BLaER1 treated with 17β-estradiol and CSF1 and Interleukin-3, amounts not matched to agents 10 nM and 100 nM (cell line): ENCODE results near the gene HCAR1.

Experiments
- H3K27ac ChIP-seq, 11 experiments: shearing (Covaris generic); formaldehyde crosslinking; 2 replicates each; pipeline ENCODE4 v1.8.1; 2022
- H3K27me3 ChIP-seq, 11 experiments: shearing (Covaris generic); formaldehyde crosslinking; 2 replicates each; pipeline ENCODE4 v1.8.1; 2022
- H3K36me3 ChIP-seq, 11 experiments: shearing (Covaris generic); formaldehyde crosslinking; 2 replicates each; pipeline ENCODE4 v1.8.1; 2022
- H3K4me1 ChIP-seq, 10 experiments: shearing (Covaris generic); formaldehyde crosslinking; 2 replicates each; pipeline ENCODE4 v1.8.1; 2022
- H3K4me2 ChIP-seq, 11 experiments: shearing (Covaris generic); formaldehyde crosslinking; 2 replicates each; pipeline ENCODE4 v1.8.1; 2022
- H3K4me3 ChIP-seq, 10 experiments: shearing (Covaris generic); formaldehyde crosslinking; 2 replicates each; pipeline ENCODE4 v1.8.1; 2022
- H3K9ac ChIP-seq, 11 experiments: shearing (Covaris generic); formaldehyde crosslinking; 2 replicates each; pipeline ENCODE4 v1.8.1; 2022
- H3K9me3 ChIP-seq, 11 experiments: shearing (Covaris generic); formaldehyde crosslinking; replicated peaks in 1 of 11; 2 replicates each; pipeline ENCODE4 v1.8.1; 2022
- H4K20me1 ChIP-seq, 11 experiments: shearing (Covaris generic); formaldehyde crosslinking; 2 replicates each; pipeline ENCODE4 v1.8.1; 2022
- Cebpa-rat ChIP-seq, 11 experiments: shearing (Covaris generic); IDR thresholded peaks; 2 replicates each; pipeline ENCODE4 v1.8.1; 2022

Gene HCAR1

GRCh38 chr12:122747224-122748135, 16.8 kb upstream of the HCAR1 start:
- Histone ChIP-seq H3K4me2 (peak overlapping the region in 3 of 11 experiments; percentile 18 to 67 (median 36); a peak in 6 of 22 replicates), H3K27me3 (no peaks in the 10 kb centered on the region), H4K20me1 (no peaks in the 10 kb centered on the region), H3K36me3 (no peaks in the 10 kb centered on the region), H3K9ac (no peak overlapping the region), H3K27ac (peak overlapping the region in 3 of 11 experiments; percentile 4 to 23 (median 22); a peak in 2 of 22 replicates), H3K4me1 (peaks cover 6 to 65% (median 12%) of the 10 kb centered on the region in 10 experiments; a peak in 16 of 20 replicates), H3K4me3 (no peak overlapping the region), H3K9me3 (no peaks in the 10 kb centered on the region)
- TF ChIP-seq Cebpa-rat (IDR thresholded peaks at IDR 0.05), result no peak

- TF ChIP-seq Cebpa-rat (IDR thresholded peaks at IDR 0.05), result no peak
- Histone ChIP-seq H3K9me3 (no peaks in the 10 kb centered on the region), H3K36me3 (no peaks in the 10 kb centered on the region), H3K9ac (no peak overlapping the region), H3K27me3 (no peaks in the 10 kb centered on the region), H3K4me2 (peak overlapping the region in 2 of 11 experiments; percentile 59 to 72; a peak in 4 of 22 replicates), H3K27ac (no peak overlapping the region), H3K4me1 (peaks cover 0 to 52% (median 7%) of the 10 kb centered on the region in 10 experiments; a peak in 11 of 20 replicates), H3K4me3 (no peak overlapping the region), H4K20me1 (no peaks in the 10 kb centered on the region)
Observed at GRCh38 chr12:122743895-122744525, 13.4 kb upstream of the HCAR1 start.

- Histone ChIP-seq H3K4me2 (no peak overlapping the region), H3K27ac (no peak overlapping the region), H3K9ac (no peak overlapping the region), H3K9me3 (peaks cover 0 to 8% (median 0%) of the 10 kb centered on the region in 11 experiments; a peak in 5 of 22 replicates), H3K4me1 (peaks cover 7 to 38% (median 17%) of the 10 kb centered on the region in 10 experiments), H3K4me3 (no peak overlapping the region), H4K20me1 (no peaks in the 10 kb centered on the region), H3K27me3 (no peaks in the 10 kb centered on the region), H3K36me3 (no peaks in the 10 kb centered on the region)
- peak in 4 of 11 experiments; percentile 33 to 84 (median 60); a peak in 8 of 22 replicates for TF ChIP-seq Cebpa-rat (IDR thresholded peaks at IDR 0.05)
Observed at GRCh38 chr12:122740351-122740750, 9.7 kb upstream of the HCAR1 start.

- Histone ChIP-seq H3K4me3 (no peak overlapping the region), H3K9me3 (peaks cover 0 to 8% (median 0%) of the 10 kb centered on the region in 11 experiments; a peak in 5 of 22 replicates), H3K4me1 (peaks cover 14 to 33% (median 25%) of the 10 kb centered on the region in 10 experiments), H3K4me2 (peak overlapping the region in 9 of 11 experiments; percentile 5 to 53 (median 32); a peak in 12 of 22 replicates), H3K27ac (no peak overlapping the region), H3K36me3 (no peaks in the 10 kb centered on the region), H4K20me1 (no peaks in the 10 kb centered on the region), H3K27me3 (no peaks in the 10 kb centered on the region), H3K9ac (no peak overlapping the region)
- TF ChIP-seq Cebpa-rat (IDR thresholded peaks at IDR 0.05), result no peak
Observed at GRCh38 chr12:122738571-122738970, 7.9 kb upstream of the HCAR1 start.

- no peak for TF ChIP-seq Cebpa-rat (IDR thresholded peaks at IDR 0.05)
Observed at GRCh38 chr12:122732611-122733010, 2.0 kb upstream of the HCAR1 start.

GRCh38 chr12:122732170-122732569, 1.5 kb upstream of the HCAR1 start:
- peak overlapping the region; percentile 26 to 88 (median 59); a peak in 20 of 22 replicates for H3K4me2 ChIP-seq
- peak overlapping the region in 4 of 11 experiments; percentile 38 to 71 (median 49); a peak in 9 of 22 replicates for H3K27ac ChIP-seq
- H3K4me3 ChIP-seq, result no peak overlapping the region
- H3K4me1 ChIP-seq, result peaks cover 11 to 72% (median 39%) of the 10 kb centered on the region in 10 experiments
- no peaks in the 10 kb centered on the region for H3K36me3 ChIP-seq
- peaks cover 0 to 8% (median 0%) of the 10 kb centered on the region in 11 experiments; a peak in 5 of 22 replicates for H3K9me3 ChIP-seq
- no peaks in the 10 kb centered on the region for H3K27me3 ChIP-seq
- no peaks in the 10 kb centered on the region for H4K20me1 ChIP-seq
- peak overlapping the region in 3 of 11 experiments; percentile 21 to 51 (median 26); a peak in 3 of 22 replicates for H3K9ac ChIP-seq
- TF ChIP-seq Cebpa-rat (IDR thresholded peaks at IDR 0.05), result no peak

More at GRCh38 chr12:122732611-122733010, 2.0 kb upstream of the HCAR1 start:
- Histone ChIP-seq H4K20me1 (no peaks in the 10 kb centered on the region), H3K27ac (peak overlapping the region in 5 of 11 experiments; percentile 37 to 71 (median 39); a peak in 10 of 22 replicates), H3K27me3 (no peaks in the 10 kb centered on the region), H3K4me1 (peaks cover 11 to 68% (median 40%) of the 10 kb centered on the region in 10 experiments), H3K9me3 (peaks cover 0 to 8% (median 0%) of the 10 kb centered on the region in 11 experiments; a peak in 5 of 22 replicates), H3K4me3 (no peak overlapping the region), H3K36me3 (no peaks in the 10 kb centered on the region), H3K9ac (peak overlapping the region in 2 of 11 experiments; percentile 21 to 51; a peak in 3 of 22 replicates), H3K4me2 (peak overlapping the region in 10 of 11 experiments; percentile 31 to 88 (median 62); a peak in 18 of 22 replicates)

GRCh38 chr12:122729583-122730214, 945 bp downstream of the HCAR1 start:
- Histone ChIP-seq H3K27ac (peak overlapping the region in 4 of 11 experiments; percentile 14 to 71 (median 48); a peak in 6 of 22 replicates), H3K4me2 (peak overlapping the region in 5 of 11 experiments; percentile 48 to 94 (median 79); a peak in 10 of 22 replicates), H3K9me3 (no peaks in the 10 kb centered on the region), H3K36me3 (no peaks in the 10 kb centered on the region), H3K9ac (no peak overlapping the region; a peak in 1 of 22 replicates), H3K4me3 (no peak overlapping the region), H3K4me1 (peaks cover 30 to 96% (median 61%) of the 10 kb centered on the region in 10 experiments), H3K27me3 (no peaks in the 10 kb centered on the region), H4K20me1 (no peaks in the 10 kb centered on the region)
- TF ChIP-seq Cebpa-rat (IDR thresholded peaks at IDR 0.05), result no peak

GRCh38 chr12:122726080-122726558, 4.5 kb downstream of the HCAR1 start:
- peak overlapping the region; percentile 43 to 94 (median 63) for H3K4me2 ChIP-seq
- TF ChIP-seq Cebpa-rat (IDR thresholded peaks at IDR 0.05), result no peak
- H3K27ac ChIP-seq, result peak overlapping the region in 10 of 11 experiments; percentile 47 to 93 (median 77); a peak in 19 of 22 replicates
- H3K9me3 ChIP-seq, result no peaks in the 10 kb centered on the region
- H3K9ac ChIP-seq, result peak overlapping the region; percentile 5 to 79 (median 71); a peak in 18 of 22 replicates
- no peaks in the 10 kb centered on the region for H3K27me3 ChIP-seq
- H4K20me1 ChIP-seq, result no peaks in the 10 kb centered on the region
- peak overlapping the region in 2 of 10 experiments; percentile 18 to 24; a peak in 2 of 20 replicates for H3K4me3 ChIP-seq
- no peaks in the 10 kb centered on the region for H3K36me3 ChIP-seq
- H3K4me1 ChIP-seq, result peaks cover 37 to 98% (median 57%) of the 10 kb centered on the region in 10 experiments
